ENCODE data around the gene TDO2. TPM values are rescaled to one million over a fixed set of nuclear protein-coding genes. Genes with fewer than 3 reads are reported as not detected.

The TDO2 gene
- polyA plus RNA-seq, 3 donors, result not detected

DNA sequence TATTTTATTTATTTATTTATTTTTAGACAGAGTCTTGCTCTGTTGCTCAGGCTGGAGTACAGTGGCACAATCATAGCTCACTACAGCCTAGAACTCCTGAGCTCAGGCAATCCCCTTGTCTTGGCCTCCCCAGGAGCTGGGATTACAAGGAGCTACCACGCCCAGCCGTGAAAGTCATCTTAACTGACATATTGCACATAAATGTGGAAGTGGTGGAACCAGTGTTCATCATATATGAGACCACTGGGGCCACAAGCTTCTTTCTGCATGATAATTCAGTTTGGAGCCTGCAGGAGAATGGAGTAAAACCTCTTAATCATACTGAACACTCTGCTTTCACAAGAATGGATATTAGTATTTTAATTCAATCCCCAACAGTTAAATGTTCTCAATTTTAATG lies 62.7 kb downstream of the TDO2 start:
- intact Hi-C loops (cut with micrococcal nuclease), result loop anchor here in 1 of 2 donors (10.0 kb wide), 1 partner anchor 1009 kb away; the partner anchor contains the start of gene PDGFC
- no peaks in the 10 kb centered on the region for H4K20me1 ChIP-seq (ENCODE audit: insufficient read depth, low read length)
- no peak overlapping the region for H2AFZ ChIP-seq (ENCODE audit: insufficient read depth, low read depth, low read length, poor library complexity, severe bottlenecking)

DNA sequence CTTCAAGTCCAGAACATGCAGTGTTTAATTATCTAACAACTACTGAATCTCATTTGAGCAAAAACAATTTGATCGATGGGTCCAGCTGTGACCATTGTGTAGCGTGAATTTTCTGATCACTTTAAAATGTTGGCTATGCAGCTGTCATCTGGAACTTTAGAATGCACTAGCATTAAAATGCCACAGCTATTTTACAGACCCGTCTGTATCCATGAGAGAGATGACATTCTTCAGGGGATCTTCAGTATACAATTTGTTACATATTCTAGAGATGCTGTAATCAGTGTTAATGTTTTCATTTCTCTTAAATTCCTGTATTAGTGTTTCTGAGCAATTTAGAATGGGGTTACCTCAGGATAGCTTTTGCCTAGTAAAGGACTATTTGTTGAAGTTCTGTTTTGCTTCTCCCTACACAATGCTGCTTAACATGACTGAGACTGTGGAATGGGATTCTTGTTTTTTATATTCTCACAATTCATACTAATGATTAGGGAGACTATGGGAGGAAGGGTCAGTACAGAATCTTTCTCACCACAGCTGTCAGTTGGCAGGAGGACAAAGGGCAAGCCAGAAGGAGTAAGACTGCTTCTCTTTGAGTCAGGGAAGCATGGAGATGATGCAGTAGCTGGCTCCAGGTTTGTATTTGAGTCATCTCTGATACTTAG lies 63.4 kb downstream of the TDO2 start:
- Histone ChIP-seq H3K9ac (ENCODE audit: insufficient read depth, low read length, poor library complexity, severe bottlenecking) (no peak overlapping the region), H3K4me3 (replicated peaks in 1 of 3; ENCODE audit: low read depth in 2 of 3, low read length in 3 of 3) (no peak overlapping the region), H3K79me2 (ENCODE audit: insufficient read depth, low read length) (no peaks in the 10 kb centered on the region), H3K36me3 (replicated peaks in 1 of 2; ENCODE audit: control insufficient read depth in 1 of 2, insufficient read depth in 2 of 2, low read length in 2 of 2) (no peaks in the 10 kb centered on the region), H3K4me2 (replicated peaks; ENCODE audit: extremely low read depth, low read length, poor library complexity, severe bottlenecking) (no peak overlapping the region), H3K27me3 (ENCODE audit: control insufficient read depth in 2 of 2, insufficient read depth in 2 of 2, low read length in 2 of 2) (no peaks in the 10 kb centered on the region), H3K27ac (ENCODE audit: low read depth in 1 of 2, low read length in 2 of 2) (no peak overlapping the region), H3K4me1 (ENCODE audit: control insufficient read depth in 1 of 2, insufficient read depth in 2 of 2, low read length in 2 of 2) (peaks cover 8 to 12% of the 10 kb centered on the region in 2 donors), H2AFZ (ENCODE audit: insufficient read depth, low read depth, low read length, poor library complexity, severe bottlenecking) (no peak overlapping the region), H3K9me3 (replicated peaks in 1 of 2; ENCODE audit: control insufficient read depth in 1 of 2, insufficient read depth in 1 of 2, low read length in 2 of 2) (peaks cover 0 to 6% of the 10 kb centered on the region in 2 donors), H4K20me1 (ENCODE audit: insufficient read depth, low read length) (no peaks in the 10 kb centered on the region)
- Mint-ChIP-seq H3K4me3 (no peak overlapping the region), H3K9me3 (peaks cover 0 to 8% (median 7%) of the 10 kb centered on the region in 7 donors), H3K27me3 (ENCODE audit: low read depth in 3 of 3) (peaks cover 0 to 3% (median 0%) of the 10 kb centered on the region in 3 donors), H3K4me1 (peaks cover 11% of the 10 kb centered on the region), H3K36me3 (no peaks in the 10 kb centered on the region), H3K27ac (no peak overlapping the region)
- 100% methylated on average over 2 of the region's 3 CpGs for WGBS (ENCODE audit: insufficient coverage)
- TF ChIP-seq, protein P1, sequence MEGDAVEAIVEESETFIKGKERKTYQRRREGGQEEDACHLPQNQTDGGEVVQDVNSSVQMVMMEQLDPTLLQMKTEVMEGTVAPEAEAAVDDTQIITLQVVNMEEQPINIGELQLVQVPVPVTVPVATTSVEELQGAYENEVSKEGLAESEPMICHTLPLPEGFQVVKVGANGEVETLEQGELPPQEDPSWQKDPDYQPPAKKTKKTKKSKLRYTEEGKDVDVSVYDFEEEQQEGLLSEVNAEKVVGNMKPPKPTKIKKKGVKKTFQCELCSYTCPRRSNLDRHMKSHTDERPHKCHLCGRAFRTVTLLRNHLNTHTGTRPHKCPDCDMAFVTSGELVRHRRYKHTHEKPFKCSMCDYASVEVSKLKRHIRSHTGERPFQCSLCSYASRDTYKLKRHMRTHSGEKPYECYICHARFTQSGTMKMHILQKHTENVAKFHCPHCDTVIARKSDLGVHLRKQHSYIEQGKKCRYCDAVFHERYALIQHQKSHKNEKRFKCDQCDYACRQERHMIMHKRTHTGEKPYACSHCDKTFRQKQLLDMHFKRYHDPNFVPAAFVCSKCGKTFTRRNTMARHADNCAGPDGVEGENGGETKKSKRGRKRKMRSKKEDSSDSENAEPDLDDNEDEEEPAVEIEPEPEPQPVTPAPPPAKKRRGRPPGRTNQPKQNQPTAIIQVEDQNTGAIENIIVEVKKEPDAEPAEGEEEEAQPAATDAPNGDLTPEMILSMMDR (IDR thresholded peaks at IDR 0.05), result no peak
- intact Hi-C loops (cut with micrococcal nuclease), result loop anchor here in 1 of 2 donors (10.0 kb wide), 1 partner anchor 1008 kb away; the partner anchor contains the start of gene PDGFC
- DNase-seq, result no peak

More for the DNA sequence above, 62.7 kb downstream of the TDO2 start:
- H3K4me3 ChIP-seq (replicated peaks in 1 of 3; ENCODE audit: low read depth in 2 of 3, low read length in 3 of 3), result no peak overlapping the region
- no peak overlapping the region for H3K27ac ChIP-seq (ENCODE audit: low read depth in 1 of 2, low read length in 2 of 2)
- no peak overlapping the region for H3K9ac ChIP-seq (ENCODE audit: insufficient read depth, low read length, poor library complexity, severe bottlenecking)
- peaks cover 0 to 3% (median 0%) of the 10 kb centered on the region in 3 donors for H3K27me3 Mint-ChIP-seq (ENCODE audit: low read depth in 3 of 3)
- H3K27ac Mint-ChIP-seq, result no peak overlapping the region
- H3K9me3 ChIP-seq (replicated peaks in 1 of 2; ENCODE audit: control insufficient read depth in 1 of 2, insufficient read depth in 1 of 2, low read length in 2 of 2), result peaks cover 0 to 6% of the 10 kb centered on the region in 2 donors
- no peaks in the 10 kb centered on the region for H3K36me3 ChIP-seq (replicated peaks in 1 of 2; ENCODE audit: control insufficient read depth in 1 of 2, insufficient read depth in 2 of 2, low read length in 2 of 2)
- DNase-seq, result peak in 1 of 3 donors; percentile 19
- peaks cover 8 to 12% of the 10 kb centered on the region in 2 donors for H3K4me1 ChIP-seq (ENCODE audit: control insufficient read depth in 1 of 2, insufficient read depth in 2 of 2, low read length in 2 of 2)
- no peaks in the 10 kb centered on the region for H3K36me3 Mint-ChIP-seq
- no peaks in the 10 kb centered on the region for H3K27me3 ChIP-seq (ENCODE audit: control insufficient read depth in 2 of 2, insufficient read depth in 2 of 2, low read length in 2 of 2)
- TF ChIP-seq, protein P1 (IDR thresholded peaks at IDR 0.05), result no peak
- no CpG with 5 or more reads among the region's 2 CpGs for WGBS (ENCODE audit: insufficient coverage)
- peaks cover 0 to 8% (median 7%) of the 10 kb centered on the region in 7 donors for H3K9me3 Mint-ChIP-seq
- H3K4me3 Mint-ChIP-seq, result no peak overlapping the region
- H3K4me2 ChIP-seq (replicated peaks; ENCODE audit: extremely low read depth, low read length, poor library complexity, severe bottlenecking), result no peak overlapping the region
- peaks cover 11% of the 10 kb centered on the region for H3K4me1 Mint-ChIP-seq
- no peaks in the 10 kb centered on the region for H3K79me2 ChIP-seq (ENCODE audit: insufficient read depth, low read length)

Other genes with a start within 250 kb of the TDO2 start
- gene GUCY1A1, start 236.8 kb upstream of the TDO2 start, polyA plus RNA-seq, result 1 to 10 TPM in 1 of 3 donors, under 1 TPM in 2; 0.88 to 1.2 (median 0.95) TPM
- under 1 TPM; 0.60 to 0.89 (median 0.72) TPM for gene GUCY1B1, start 144.7 kb upstream of the TDO2 start, polyA plus RNA-seq
- not detected for gene ASIC5, start 37.4 kb upstream of the TDO2 start, polyA plus RNA-seq
- gene CTSO, start 50.2 kb downstream of the TDO2 start, polyA plus RNA-seq, result 10 to 100 TPM; 18.6 to 49.1 (median 44.7) TPM

Data from CD14-positive monocyte (primary cell).